Hepatocyte (in vitro differentiated cells): ENCODE data around the gene DGKI.

Source experiments
- CTCF ChIP-seq: fragments of 200-600 bp; sonication (generic); IDR thresholded peaks from 2 replicates; pipeline ENCODE4 v1.5.1; 2016; ENCODE audit warnings: antibody characterized with exemption, mild to moderate bottlenecking; ENCODE audit not compliant: poor library complexity
- EZH2phosphoT487 ChIP-seq: fragments of 200-600 bp; sonication (generic); IDR thresholded peaks from one replicate; pipeline ENCODE4 v1.6.1; 2018; ENCODE audit warnings: antibody characterized with exemption, mild to moderate bottlenecking, low read depth, moderate library complexity; ENCODE audit not compliant: unreplicated experiment, severe bottlenecking

GRCh38 chr7:137538361-137538762, 308.4 kb downstream of the DGKI start:
- TF ChIP-seq CTCF (no peak), EZH2phosphoT487 (no peak)
